ENCODE measurements around the gene HK1.

DNA sequence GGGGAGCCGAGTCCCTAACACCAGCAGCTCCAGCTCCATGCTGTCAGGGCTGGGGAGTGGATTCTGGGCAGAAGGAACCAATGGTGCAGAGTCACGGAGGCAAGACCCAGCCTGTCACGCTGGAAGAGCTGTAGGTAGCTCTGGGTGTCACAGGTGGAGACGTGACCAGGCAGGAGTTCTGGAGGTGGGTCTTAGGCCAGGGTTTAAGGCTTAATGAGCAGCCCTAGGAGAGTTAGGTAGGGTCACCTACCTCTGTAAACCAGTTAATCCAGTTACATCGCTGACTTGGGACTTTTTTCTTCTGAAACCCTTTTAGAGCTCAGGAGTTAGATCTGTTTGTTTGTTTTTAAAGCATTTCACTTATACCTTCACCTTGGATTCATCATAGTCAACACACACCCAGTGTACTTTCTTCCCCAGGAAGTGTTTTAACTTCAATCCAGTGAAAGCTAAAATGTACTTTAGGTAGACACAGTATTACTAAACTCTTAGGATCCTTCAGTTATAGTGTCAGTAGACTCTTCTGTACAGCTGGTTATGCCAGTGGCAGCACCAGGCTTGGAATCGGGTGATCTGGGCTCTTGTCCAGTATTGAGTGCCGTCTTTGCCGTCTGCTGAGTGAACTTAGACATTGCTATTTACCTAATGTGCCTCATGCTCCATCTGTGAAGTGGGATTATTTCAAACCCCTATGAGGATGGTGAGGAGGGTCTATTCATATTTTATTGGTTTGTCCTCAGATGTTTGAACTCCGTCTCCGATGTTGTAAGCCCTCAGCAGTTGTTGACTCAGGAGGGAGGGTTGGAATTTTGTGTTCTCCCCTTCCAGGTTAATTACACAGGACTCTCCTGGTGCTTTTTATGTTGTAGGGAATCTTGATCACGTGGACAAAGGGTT lies 107.4 kb downstream of the HK1 start:
- TF ChIP-seq, protein P1, sequence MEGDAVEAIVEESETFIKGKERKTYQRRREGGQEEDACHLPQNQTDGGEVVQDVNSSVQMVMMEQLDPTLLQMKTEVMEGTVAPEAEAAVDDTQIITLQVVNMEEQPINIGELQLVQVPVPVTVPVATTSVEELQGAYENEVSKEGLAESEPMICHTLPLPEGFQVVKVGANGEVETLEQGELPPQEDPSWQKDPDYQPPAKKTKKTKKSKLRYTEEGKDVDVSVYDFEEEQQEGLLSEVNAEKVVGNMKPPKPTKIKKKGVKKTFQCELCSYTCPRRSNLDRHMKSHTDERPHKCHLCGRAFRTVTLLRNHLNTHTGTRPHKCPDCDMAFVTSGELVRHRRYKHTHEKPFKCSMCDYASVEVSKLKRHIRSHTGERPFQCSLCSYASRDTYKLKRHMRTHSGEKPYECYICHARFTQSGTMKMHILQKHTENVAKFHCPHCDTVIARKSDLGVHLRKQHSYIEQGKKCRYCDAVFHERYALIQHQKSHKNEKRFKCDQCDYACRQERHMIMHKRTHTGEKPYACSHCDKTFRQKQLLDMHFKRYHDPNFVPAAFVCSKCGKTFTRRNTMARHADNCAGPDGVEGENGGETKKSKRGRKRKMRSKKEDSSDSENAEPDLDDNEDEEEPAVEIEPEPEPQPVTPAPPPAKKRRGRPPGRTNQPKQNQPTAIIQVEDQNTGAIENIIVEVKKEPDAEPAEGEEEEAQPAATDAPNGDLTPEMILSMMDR (IDR thresholded peaks at IDR 0.05; ENCODE audit: poor library complexity): no peak
- no peak for TF ChIP-seq EZH2phosphoT487 (IDR thresholded peaks at IDR 0.05; ENCODE audit: low read depth, severe bottlenecking, unreplicated experiment)
- TF ChIP-seq EZH2 (IDR thresholded peaks at IDR 0.05; ENCODE audit: borderline replicate concordance): no peak

Data from hepatocyte (in vitro differentiated cells).